Thyroid gland (tissue), 4 donors: ENCODE measurements around the gene IER3.

ENCODE experiments used
- POLR2A ChIP-seq, 2 donors: fragments of 450-650 bp; IDR thresholded peaks; one replicate each; pipeline ENCODE4 v1.6.1; 2017; ENCODE audit warnings: antibody characterized with exemption in 2 of 2, mild to moderate bottlenecking in 2 of 2, moderate library complexity in 1 of 2
- TF ChIP-seq, protein P1 (sequence below), 6 experiments: fragments of 200-600 bp in 3 of 6; fragments of 450-650 bp in 3 of 6; sonication (generic) in 3 of 6; IDR thresholded peaks; one replicate each; pipeline ENCODE4 v1.5.1; 2016 to 2019; ENCODE audit warnings: antibody characterized with exemption in 6 of 6, mild to moderate bottlenecking in 2 of 6, inconsistent platforms in 1 of 6, moderate library complexity in 1 of 6

DNA sequence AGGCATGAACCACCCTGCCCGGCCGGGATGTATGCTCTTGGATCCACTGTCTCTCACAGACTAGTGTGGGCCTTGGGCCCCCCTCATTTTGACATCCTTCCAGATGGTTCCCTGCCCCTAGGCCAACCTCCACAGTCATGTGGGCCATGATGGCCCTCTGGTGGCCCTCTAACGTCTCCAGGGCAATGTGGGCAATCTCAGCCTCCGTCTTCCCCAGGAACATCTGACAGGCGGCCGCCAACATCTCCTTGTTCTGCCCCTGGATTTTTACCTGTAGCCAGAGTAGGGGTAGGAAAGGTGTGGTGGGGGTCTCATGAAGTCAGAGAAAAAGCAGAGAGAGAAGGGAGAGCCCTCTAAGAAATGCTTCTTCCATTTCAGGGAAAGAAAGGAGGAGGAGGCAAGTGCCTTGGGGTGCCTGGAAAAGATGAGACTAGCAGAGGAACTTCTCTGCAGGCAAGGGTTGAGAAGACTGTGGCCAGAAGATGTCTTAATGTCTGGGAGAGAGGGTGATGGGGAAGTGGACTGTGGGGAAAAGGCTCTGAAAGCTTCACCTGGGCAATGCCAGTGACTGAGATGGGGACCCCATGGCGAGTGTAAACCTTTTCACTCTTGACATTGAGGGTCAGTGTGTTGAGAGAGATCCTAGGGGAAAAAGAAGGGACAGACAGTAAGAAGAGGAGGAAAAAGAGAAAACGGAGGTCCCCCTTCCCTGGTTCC is 3.1 kb downstream of the IER3 start:
- TF ChIP-seq, protein P1, sequence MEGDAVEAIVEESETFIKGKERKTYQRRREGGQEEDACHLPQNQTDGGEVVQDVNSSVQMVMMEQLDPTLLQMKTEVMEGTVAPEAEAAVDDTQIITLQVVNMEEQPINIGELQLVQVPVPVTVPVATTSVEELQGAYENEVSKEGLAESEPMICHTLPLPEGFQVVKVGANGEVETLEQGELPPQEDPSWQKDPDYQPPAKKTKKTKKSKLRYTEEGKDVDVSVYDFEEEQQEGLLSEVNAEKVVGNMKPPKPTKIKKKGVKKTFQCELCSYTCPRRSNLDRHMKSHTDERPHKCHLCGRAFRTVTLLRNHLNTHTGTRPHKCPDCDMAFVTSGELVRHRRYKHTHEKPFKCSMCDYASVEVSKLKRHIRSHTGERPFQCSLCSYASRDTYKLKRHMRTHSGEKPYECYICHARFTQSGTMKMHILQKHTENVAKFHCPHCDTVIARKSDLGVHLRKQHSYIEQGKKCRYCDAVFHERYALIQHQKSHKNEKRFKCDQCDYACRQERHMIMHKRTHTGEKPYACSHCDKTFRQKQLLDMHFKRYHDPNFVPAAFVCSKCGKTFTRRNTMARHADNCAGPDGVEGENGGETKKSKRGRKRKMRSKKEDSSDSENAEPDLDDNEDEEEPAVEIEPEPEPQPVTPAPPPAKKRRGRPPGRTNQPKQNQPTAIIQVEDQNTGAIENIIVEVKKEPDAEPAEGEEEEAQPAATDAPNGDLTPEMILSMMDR (IDR thresholded peaks at IDR 0.05) = no peak
- TF ChIP-seq POLR2A (IDR thresholded peaks at IDR 0.05) = no peak
